HG03095 (cell line): ENCODE data around the gene DEFB124.
"Not testable (repeated sequence)": the region's sequence is repeated elsewhere in the genome, so short reads cannot be mapped to it uniquely, and the experiment has no call there.

Source experiments
- ATAC-seq: cut with Tn5 transposase; IDR thresholded peaks from one replicate; pipeline ENCODE4 v1.9.1; 2021; ENCODE audit warnings: moderate library complexity; ENCODE audit not compliant: unreplicated experiment

The DEFB124 gene

GRCh38 chr20:31474758-31475427 lies at the start of gene DEFB124, which contains the start of gene REM1:
TSS of gene DEFB124 (minus strand) at chr20:31475127. CDS start at chr20:31473013, 2,114 bp downstream.
TSS of gene REM1 (plus strand) at chr20:31475288. CDS start at chr20:31476446, 1,158 bp downstream.
- ATAC-seq: no peak

GRCh38 chr20:31523361-31524283 lies 48.7 kb upstream of the DEFB124 start:
- no peak for ATAC-seq

GRCh38 chr20:31522731-31523130 lies 47.8 kb upstream of the DEFB124 start:
- no peak for ATAC-seq

GRCh38 chr20:31521267-31521666 lies 46.3 kb upstream of the DEFB124 start:
- not testable (repeated sequence) for ATAC-seq

- no peak for ATAC-seq
Measured at GRCh38 chr20:31517373-31517772, 42.4 kb upstream of the DEFB124 start.

GRCh38 chr20:31516651-31517050 lies 41.7 kb upstream of the DEFB124 start:
- no peak for ATAC-seq

GRCh38 chr20:31516166-31516565 lies 41.2 kb upstream of the DEFB124 start:
- no peak for ATAC-seq

- ATAC-seq: no peak
Measured at GRCh38 chr20:31515775-31516107, 40.8 kb upstream of the DEFB124 start.

GRCh38 chr20:31515072-31515774 lies 40.3 kb upstream of the DEFB124 start:
- ATAC-seq: peak; percentile 3

GRCh38 chr20:31514154-31515071 lies 39.5 kb upstream of the DEFB124 start, which contains the start of gene HM13:
TSS of gene HM13 (plus strand) at chr20:31514442. CDS start at chr20:31514552, 110 bp downstream.
- peak; percentile 84 for ATAC-seq

- no peak for ATAC-seq
Measured at GRCh38 chr20:31508517-31509244, 33.8 kb upstream of the DEFB124 start.

- ATAC-seq: no peak
Measured at GRCh38 chr20:31505903-31506302, 31.0 kb upstream of the DEFB124 start.

- peak; percentile 94 for ATAC-seq
Measured at GRCh38 chr20:31502884-31503673, 28.2 kb upstream of the DEFB124 start.

GRCh38 chr20:31500527-31500926 lies 25.6 kb upstream of the DEFB124 start:
- ATAC-seq: no peak

- no peak for ATAC-seq
Measured at GRCh38 chr20:31497838-31498540, 23.1 kb upstream of the DEFB124 start.

GRCh38 chr20:31496761-31497295 lies 21.9 kb upstream of the DEFB124 start:
- no peak for ATAC-seq

- no peak for ATAC-seq
Measured at GRCh38 chr20:31494131-31494530, 19.2 kb upstream of the DEFB124 start.

- no peak for ATAC-seq
Measured at GRCh38 chr20:31490752-31491151, 15.8 kb upstream of the DEFB124 start.
